Gastroesophageal sphincter (tissue), 4 donors: ENCODE measurements around the gene POLDIP2. TPM values are rescaled to one million over a fixed set of nuclear protein-coding genes. Genes with fewer than 3 reads are reported as not detected.

Source experiments
- ATAC-seq: fragments of 150-250 bp; one replicate; pipeline ENCODE4 v1.9.1; 2016; ENCODE audit warnings: mild to moderate bottlenecking, moderate library complexity
- H3K27ac ChIP-seq, 4 donors: fragments of 200-600 bp; sonication (generic) in 3 of 4; 1 replicate in 3 of 4; 2 replicates in 1 of 4; pipeline ENCODE4 v1.5.1; 2016 to 2019
- H3K27me3 ChIP-seq: fragments of 200-600 bp; sonication (generic); one replicate; pipeline ENCODE4 v1.5.1; 2019
- H3K36me3 ChIP-seq, 2 donors: fragments of 200-600 bp; sonication (generic); one replicate each; pipeline ENCODE4 v1.5.1; 2019; ENCODE audit warnings: control low read depth in 1 of 2
- H3K4me1 ChIP-seq, 3 donors: fragments of 200-600 bp; sonication (generic); 1 replicate in 2 of 3; 2 replicates in 1 of 3; pipeline ENCODE4 v1.5.1; 2016 to 2019; ENCODE audit warnings: control low read depth in 2 of 3
- H3K4me3 ChIP-seq, 2 donors: fragments of 200-600 bp; sonication (generic); one replicate each; pipeline ENCODE4 v1.5.1; 2019; ENCODE audit warnings: mild to moderate bottlenecking in 1 of 2, moderate library complexity in 1 of 2
- H3K9me3 ChIP-seq, 3 donors: fragments of 200-600 bp; sonication (generic); one replicate each; pipeline ENCODE4 v1.5.1; 2017 to 2019; ENCODE audit warnings: control low read depth in 2 of 3
- EP300 ChIP-seq: sonication (generic); formaldehyde crosslinking; IDR thresholded peaks from one replicate; pipeline ENCODE4 v1.6.1; 2017; ENCODE audit warnings: antibody characterized with exemption, mild to moderate bottlenecking
- POLR2A ChIP-seq, 2 donors: fragments of 450-650 bp; IDR thresholded peaks; one replicate each; pipeline ENCODE4 v1.6.1; 2017; ENCODE audit warnings: antibody characterized with exemption in 2 of 2, mild to moderate bottlenecking in 2 of 2, moderate library complexity in 1 of 2
- POLR2AphosphoS5 ChIP-seq: sonication (generic); formaldehyde crosslinking; IDR thresholded peaks from one replicate; pipeline ENCODE4 v1.6.1; 2017; ENCODE audit warnings: antibody characterized with exemption
- WGBS, 2 donors: methylation state at CpG; one replicate each; pipeline ENCODE4 v1.1.5; 2018; ENCODE audit warnings: low coverage in 1 of 2; 5-methylcytosine and 5-hydroxymethylcytosine counted together
- total RNA-seq, 4 donors: library from RNA; depleted of rRNA; stranded (reverse); fragments of >200 nt; gene quantifications; one replicate each; pipeline ENCODE4 v1.1.0, GENCODE V29; 2016
- TF ChIP-seq, protein P1 (sequence below), 4 experiments: fragments of 200-600 bp in 2 of 4; fragments of 450-650 bp in 2 of 4; sonication (generic) in 1 of 4; IDR thresholded peaks; one replicate each; pipeline ENCODE4 v1.5.1; 2017 to 2019; ENCODE audit warnings: antibody characterized with exemption in 4 of 4, mild to moderate bottlenecking in 2 of 4, moderate library complexity in 2 of 4

POLDIP2 gene
- total RNA-seq, 4 donors from 2014 or later, result 71.1 to 108 (median 77.8) TPM

DNA sequence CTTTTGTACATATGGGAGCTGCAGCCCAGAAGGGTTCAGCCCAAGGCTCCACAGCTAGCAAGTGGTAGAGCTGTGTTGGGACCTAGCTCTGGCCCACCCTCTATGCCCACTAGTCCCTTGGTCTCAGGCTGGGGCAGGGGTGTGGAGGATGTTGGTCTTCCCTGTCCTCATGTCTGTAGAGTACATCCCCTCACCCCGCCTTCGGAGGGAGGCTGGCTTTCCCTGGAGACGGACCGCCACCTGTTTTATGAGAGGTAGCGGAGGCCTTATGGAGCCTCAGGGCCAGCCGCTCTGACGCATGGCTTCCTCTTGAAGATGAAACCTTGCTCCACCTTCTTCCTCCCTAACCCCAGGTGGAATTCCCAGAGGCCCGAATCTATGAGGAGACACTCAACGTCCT is 13.3 kb downstream of the POLDIP2 start:
- Histone ChIP-seq H3K4me3 (no peak overlapping the region), H3K27me3 (no peaks in the 10 kb centered on the region), H3K27ac (no peak overlapping the region), H3K4me1 (peaks cover 0 to 27% (median 0%) of the 10 kb centered on the region in 3 donors), H3K36me3 (peaks cover 0 to 98% of the 10 kb centered on the region in 2 donors), H3K9me3 (no peaks in the 10 kb centered on the region)
- ATAC-seq, result no peak
- TF ChIP-seq, protein P1, sequence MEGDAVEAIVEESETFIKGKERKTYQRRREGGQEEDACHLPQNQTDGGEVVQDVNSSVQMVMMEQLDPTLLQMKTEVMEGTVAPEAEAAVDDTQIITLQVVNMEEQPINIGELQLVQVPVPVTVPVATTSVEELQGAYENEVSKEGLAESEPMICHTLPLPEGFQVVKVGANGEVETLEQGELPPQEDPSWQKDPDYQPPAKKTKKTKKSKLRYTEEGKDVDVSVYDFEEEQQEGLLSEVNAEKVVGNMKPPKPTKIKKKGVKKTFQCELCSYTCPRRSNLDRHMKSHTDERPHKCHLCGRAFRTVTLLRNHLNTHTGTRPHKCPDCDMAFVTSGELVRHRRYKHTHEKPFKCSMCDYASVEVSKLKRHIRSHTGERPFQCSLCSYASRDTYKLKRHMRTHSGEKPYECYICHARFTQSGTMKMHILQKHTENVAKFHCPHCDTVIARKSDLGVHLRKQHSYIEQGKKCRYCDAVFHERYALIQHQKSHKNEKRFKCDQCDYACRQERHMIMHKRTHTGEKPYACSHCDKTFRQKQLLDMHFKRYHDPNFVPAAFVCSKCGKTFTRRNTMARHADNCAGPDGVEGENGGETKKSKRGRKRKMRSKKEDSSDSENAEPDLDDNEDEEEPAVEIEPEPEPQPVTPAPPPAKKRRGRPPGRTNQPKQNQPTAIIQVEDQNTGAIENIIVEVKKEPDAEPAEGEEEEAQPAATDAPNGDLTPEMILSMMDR (IDR thresholded peaks at IDR 0.05), result no peak
- TF ChIP-seq POLR2AphosphoS5, result no peak
- no peak for TF ChIP-seq POLR2A (IDR thresholded peaks at IDR 0.05)
- TF ChIP-seq EP300, result no peak
- WGBS, 2 donors, result 80% methylated on average over 2 of the region's 9 CpGs; no CpG with 5 or more reads in 1 of the 2 donors

DNA sequence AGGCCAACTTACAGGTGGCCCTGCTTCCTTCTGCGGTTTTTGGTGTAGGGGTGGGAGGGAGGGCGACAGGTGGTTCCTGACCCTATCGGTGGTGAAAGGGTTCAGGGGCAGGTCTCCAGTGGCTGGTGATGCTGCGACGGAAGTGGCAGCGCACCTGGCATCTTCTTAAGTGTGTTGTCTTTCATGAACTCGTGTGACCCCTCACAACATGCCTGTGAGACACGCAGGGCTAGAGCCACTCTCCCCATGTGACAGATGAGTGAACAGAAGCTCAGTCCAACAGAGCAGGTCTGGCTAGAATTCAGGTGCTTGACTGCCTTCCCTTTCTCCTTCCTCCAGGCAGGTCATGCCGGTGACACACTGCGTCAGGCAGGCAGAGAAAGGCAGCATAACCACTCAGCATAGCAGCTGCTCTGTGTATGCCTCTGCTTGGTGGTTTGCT is 13.8 kb downstream of the POLDIP2 start:
- Histone ChIP-seq H3K27ac (no peak overlapping the region), H3K4me1 (peaks cover 0 to 32% (median 0%) of the 10 kb centered on the region in 3 donors), H3K27me3 (no peaks in the 10 kb centered on the region), H3K9me3 (no peaks in the 10 kb centered on the region), H3K36me3 (peaks cover 0 to 93% of the 10 kb centered on the region in 2 donors), H3K4me3 (no peak overlapping the region)
- ATAC-seq, result no peak
- no CpG with 5 or more reads among the region's 10 CpGs for WGBS, 2 donors
- TF ChIP-seq, protein P1 (IDR thresholded peaks at IDR 0.05), result no peak
- TF ChIP-seq POLR2A (IDR thresholded peaks at IDR 0.05) (no peak), POLR2AphosphoS5 (no peak), EP300 (no peak)

DNA sequence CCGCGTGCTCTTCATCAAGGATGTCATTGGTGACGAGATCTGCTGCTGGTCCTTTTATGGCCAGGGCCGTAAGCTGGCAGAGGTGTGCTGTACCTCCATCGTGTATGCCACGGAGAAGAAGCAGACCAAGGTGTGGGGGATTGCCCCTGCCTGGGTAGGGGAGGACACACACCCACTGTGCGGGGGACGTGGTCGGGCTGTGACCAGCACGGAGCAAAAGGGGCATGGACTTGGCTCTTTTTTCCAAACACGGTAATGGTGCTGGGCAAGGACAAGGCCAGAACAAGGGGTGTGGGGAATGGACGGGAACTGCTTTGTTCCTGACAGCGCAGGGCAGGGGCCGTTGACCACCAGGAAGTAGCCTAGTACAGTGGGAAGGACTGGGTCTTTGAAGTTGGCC is 15.0 kb downstream of the POLDIP2 start:
- no peak overlapping the region for H3K27ac ChIP-seq
- WGBS, 2 donors, result 80% methylated on average over 2 of the region's 14 CpGs; no CpG with 5 or more reads in 1 of the 2 donors
- peaks cover 0 to 37% (median 3%) of the 10 kb centered on the region in 3 donors for H3K4me1 ChIP-seq
- H3K4me3 ChIP-seq, result no peak overlapping the region
- TF ChIP-seq POLR2A (IDR thresholded peaks at IDR 0.05) (no peak), EP300 (no peak), POLR2AphosphoS5 (no peak)
- TF ChIP-seq, protein P1 (IDR thresholded peaks at IDR 0.05), result no peak
- H3K36me3 ChIP-seq, result peaks cover 0 to 81% of the 10 kb centered on the region in 2 donors
- ATAC-seq, result no peak
- H3K27me3 ChIP-seq, result no peaks in the 10 kb centered on the region
- no peaks in the 10 kb centered on the region for H3K9me3 ChIP-seq

DNA sequence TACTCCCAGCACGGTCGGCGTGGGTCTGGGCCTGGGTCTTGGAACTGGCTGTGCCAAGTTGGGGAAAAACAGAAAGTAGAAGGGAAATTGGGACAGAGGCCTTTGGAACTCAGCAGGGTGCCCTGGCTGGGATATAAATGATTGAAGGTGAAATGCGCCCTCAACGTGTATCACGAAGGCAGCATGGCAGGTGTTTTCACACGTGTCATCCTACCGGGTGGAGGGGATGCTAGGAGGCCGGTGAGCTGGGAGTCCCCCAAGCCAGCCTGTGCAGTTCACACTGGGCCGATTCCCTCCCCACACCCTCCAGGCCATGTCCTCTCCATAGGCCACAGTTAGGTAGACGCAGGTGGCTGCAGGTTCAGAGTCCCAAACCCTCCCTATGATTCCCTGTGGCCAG is 15.8 kb downstream of the POLDIP2 start:
- no peak for ATAC-seq
- Histone ChIP-seq H3K9me3 (no peaks in the 10 kb centered on the region), H3K27me3 (no peaks in the 10 kb centered on the region), H3K4me3 (no peak overlapping the region), H3K4me1 (peaks cover 0 to 37% (median 8%) of the 10 kb centered on the region in 3 donors), H3K36me3 (peaks cover 0 to 74% of the 10 kb centered on the region in 2 donors), H3K27ac (no peak overlapping the region)
- no peak for TF ChIP-seq EP300
- TF ChIP-seq, protein P1 (IDR thresholded peaks at IDR 0.05), result no peak
- no peak for TF ChIP-seq POLR2AphosphoS5
- TF ChIP-seq POLR2A (IDR thresholded peaks at IDR 0.05), result no peak
- 86% methylated on average over 5 of the region's 11 CpGs; no CpG with 5 or more reads in 1 of the 2 donors for WGBS, 2 donors

DNA sequence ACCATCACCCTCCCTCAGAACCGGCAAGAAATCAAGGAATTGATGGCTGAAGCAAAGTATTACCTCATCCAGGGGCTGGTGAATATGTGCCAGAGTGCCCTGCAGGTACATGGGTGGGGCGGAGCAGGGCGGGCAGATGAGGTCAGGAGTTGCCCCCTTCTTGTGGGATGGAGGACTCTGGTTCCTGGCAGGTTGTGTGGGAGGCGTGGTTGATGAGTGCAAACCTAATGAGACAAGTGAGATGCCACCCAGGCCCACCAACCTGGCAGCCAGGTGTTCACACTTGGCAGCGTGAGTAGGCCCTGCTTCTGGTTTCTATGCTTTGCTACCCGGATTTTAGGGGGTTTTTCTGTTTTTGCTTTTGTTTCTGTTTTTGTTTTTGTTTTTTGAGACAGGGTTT is 17.0 kb downstream of the POLDIP2 start:
- TF ChIP-seq, protein P1 (IDR thresholded peaks at IDR 0.05), result no peak
- no peak for TF ChIP-seq POLR2A (IDR thresholded peaks at IDR 0.05)
- TF ChIP-seq POLR2AphosphoS5, result no peak
- TF ChIP-seq EP300, result no peak
- Histone ChIP-seq H3K4me3 (no peak overlapping the region), H3K27me3 (no peaks in the 10 kb centered on the region), H3K27ac (no peak overlapping the region), H3K9me3 (no peaks in the 10 kb centered on the region), H3K4me1 (peaks cover 0 to 43% (median 12%) of the 10 kb centered on the region in 3 donors), H3K36me3 (peaks cover 0 to 63% of the 10 kb centered on the region in 2 donors)
- WGBS, 2 donors, result 55 to 95% methylated on average over 2 to 5 of the region's 6 CpGs
- no peak for ATAC-seq
